CD4-positive, CD25-positive, alpha-beta regulatory T cell (primary cell): Measurements from ENCODE around the gene ICAM1. TPM values are rescaled to one million over a fixed set of nuclear protein-coding genes. Genes with fewer than 3 reads are reported as not detected.

ENCODE experiments used
- ATAC-seq, 2 donors: fragments of 150-1000 bp; cut with Tn5 transposase; one replicate each; pipeline ENCODE4 v1.10.0; 2021; ENCODE audit warnings: low read depth in 2 of 2, moderate number of reproducible peaks in 2 of 2, moderate library complexity in 1 of 2
- DNase-seq, 3 donors: peaks; one replicate each; pipeline versions ENCODE4 v3.0.0 to v3.0.0-alpha.2; 2012 to 2022; ENCODE audit warnings: mixed read lengths in 1 of 3
- H3K27ac ChIP-seq: one replicate; pipeline ENCODE4 v1.7.0; 2013; ENCODE audit warnings: mild to moderate bottlenecking, low read length; ENCODE audit not compliant: insufficient read depth, poor library complexity, severe bottlenecking
- H3K27me3 ChIP-seq: one replicate; pipeline ENCODE4 v1.7.0; 2013; ENCODE audit warnings: low read length; ENCODE audit not compliant: control insufficient read depth, insufficient read depth
- H3K36me3 ChIP-seq: one replicate; pipeline ENCODE4 v1.7.0; 2013; ENCODE audit warnings: mild to moderate bottlenecking, low read length, moderate library complexity; ENCODE audit not compliant: control insufficient read depth, insufficient read depth
- H3K4me1 ChIP-seq: 2 replicates; pipeline ENCODE4 v1.7.0; 2013; ENCODE audit warnings: mild to moderate bottlenecking, low read length; ENCODE audit not compliant: insufficient read depth, control insufficient read depth, poor library complexity, severe bottlenecking
- H3K4me3 ChIP-seq: one replicate; pipeline ENCODE4 v1.7.0; 2013; ENCODE audit warnings: low read depth, mild to moderate bottlenecking, low read length, moderate library complexity
- H3K9me3 ChIP-seq, 2 experiments: 1 replicate in 1 of 2; 2 replicates in 1 of 2; pipeline ENCODE4 v1.7.0; 2013; ENCODE audit warnings: low read length in 2 of 2, mild to moderate bottlenecking in 1 of 2, moderate library complexity in 1 of 2; ENCODE audit not compliant: control insufficient read depth in 2 of 2
- H3K27ac Mint-ChIP-seq, 3 donors: one replicate each; pipeline ENCODE4 v1.8.0; 2020 to 2022; ENCODE audit warnings: mild to moderate bottlenecking in 3 of 3, mixed read lengths in 3 of 3, moderate library complexity in 2 of 3
- H3K27me3 Mint-ChIP-seq: one replicate; pipeline ENCODE4 v1.8.0; 2022; ENCODE audit warnings: mild to moderate bottlenecking, mixed read lengths
- H3K36me3 Mint-ChIP-seq: one replicate; pipeline ENCODE4 v1.8.0; 2020; ENCODE audit warnings: mixed read lengths
- H3K4me1 Mint-ChIP-seq, 4 donors: one replicate each; pipeline ENCODE4 v1.8.0; 2020 to 2022; ENCODE audit warnings: mixed read lengths in 4 of 4, mild to moderate bottlenecking in 1 of 4
- H3K4me3 Mint-ChIP-seq, 4 donors: one replicate each; pipeline ENCODE4 v1.8.0; 2020 to 2022; ENCODE audit warnings: mild to moderate bottlenecking in 4 of 4, mixed read lengths in 4 of 4, moderate library complexity in 3 of 4
- H3K9me3 Mint-ChIP-seq, 7 donors: one replicate each; pipeline ENCODE4 v1.8.0; 2020 to 2022; ENCODE audit warnings: mixed read lengths in 7 of 7, mild to moderate bottlenecking in 3 of 7, moderate library complexity in 2 of 7
- polyA plus RNA-seq, 4 donors: library from polyadenylated mRNA; unstranded; fragments of 300-500 nt; fragmentation: Illumina TruSeq; gene quantifications; one replicate each; pipeline ENCODE4 v1.2.3, GENCODE V29; 2021
- total RNA-seq: library from RNA; stranded (reverse); gene quantifications from one replicate; pipeline ENCODE4 v1.2.3, GENCODE V29; 2022

The ICAM1 gene
- total and polyA plus RNA-seq, 5 donors from 2014 or later = 4.8 to 13.7 (median 7.8) TPM

DNA sequence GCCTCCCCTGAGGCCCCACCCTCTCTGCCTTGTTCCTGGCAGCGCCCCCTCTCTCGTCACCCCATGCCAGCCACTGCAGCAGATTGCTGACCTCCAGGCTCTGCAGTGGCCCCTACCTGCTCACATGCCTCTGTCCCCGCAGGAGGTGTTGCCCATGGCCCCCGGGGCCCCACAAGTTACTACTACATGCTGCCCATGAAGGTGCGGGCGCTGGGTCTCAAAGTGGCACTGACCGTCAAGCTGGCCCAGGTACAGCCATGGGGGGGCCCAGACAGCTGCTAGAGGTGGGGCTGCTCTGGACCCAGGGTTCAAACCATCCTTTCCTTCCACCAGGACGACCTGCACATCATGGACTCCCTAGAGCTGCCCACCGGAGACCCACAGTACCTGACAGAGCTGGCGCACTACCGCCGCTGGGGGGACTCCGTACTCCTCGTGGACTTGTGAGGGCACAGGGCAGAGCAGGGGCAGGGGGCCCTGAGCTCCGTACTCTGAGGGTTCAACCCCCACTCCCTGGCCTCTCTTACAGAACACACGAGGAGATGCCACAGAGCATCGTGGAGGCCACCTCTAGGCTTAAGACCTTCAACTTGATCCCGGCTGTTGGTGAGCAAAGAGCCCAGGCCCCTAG is 12.7 kb upstream of the ICAM1 start:
- peaks cover 0 to 1% (median 0%) of the 10 kb centered on the region in 7 donors for H3K9me3 Mint-ChIP-seq
- Histone ChIP-seq H3K36me3 (peaks cover 35% of the 10 kb centered on the region), H3K9me3 (no peaks in the 10 kb centered on the region), H3K27ac (no peak overlapping the region), H3K27me3 (no peaks in the 10 kb centered on the region), H3K4me3 (no peak overlapping the region), H3K4me1 (peaks cover 24% of the 10 kb centered on the region)
- H3K36me3 Mint-ChIP-seq = peaks cover 27% of the 10 kb centered on the region
- no peak for ATAC-seq
- no peak for DNase-seq
- H3K27me3 Mint-ChIP-seq = no peaks in the 10 kb centered on the region
- peak overlapping the region in 1 of 4 donors; percentile 86 for H3K4me3 Mint-ChIP-seq
- H3K4me1 Mint-ChIP-seq = peaks cover 2 to 33% (median 18%) of the 10 kb centered on the region in 4 donors
- peak overlapping the region in 1 of 3 donors; percentile 60 for H3K27ac Mint-ChIP-seq

DNA sequence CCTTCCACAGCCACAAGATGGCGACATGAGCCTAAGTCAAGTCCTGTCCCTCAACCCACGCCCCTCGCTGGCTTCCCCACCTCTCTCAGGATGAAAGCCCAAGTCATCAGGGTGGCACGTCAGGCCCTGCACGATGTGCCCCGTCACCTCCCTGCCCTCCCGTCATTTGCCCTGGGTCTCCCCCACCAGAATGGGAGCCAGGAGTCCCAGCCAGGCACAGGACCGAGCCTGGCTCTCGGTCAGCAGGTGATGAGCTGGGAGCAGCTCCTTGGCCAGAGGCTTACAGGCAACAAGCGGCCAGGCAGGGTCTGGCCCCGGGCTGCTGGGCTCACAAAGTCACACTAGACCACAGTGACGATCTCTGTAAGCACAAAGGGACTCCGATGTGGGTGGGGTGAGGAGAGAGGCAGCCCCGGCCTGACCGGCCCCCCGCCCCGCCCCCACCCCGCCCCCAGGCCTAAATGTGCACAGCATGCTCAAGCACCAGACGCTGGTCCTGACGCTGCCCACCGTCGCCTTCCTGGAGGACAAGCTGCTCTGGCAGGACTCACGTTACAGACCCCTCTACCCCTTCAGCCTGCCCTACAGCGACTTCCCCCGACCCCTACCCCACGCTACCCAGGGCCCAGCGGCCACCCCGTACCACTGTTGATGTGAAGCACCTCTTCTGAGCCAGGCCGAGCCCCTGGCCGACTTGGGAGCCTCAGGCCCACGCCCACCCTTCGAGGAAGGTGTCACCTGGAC is 11.6 kb upstream of the ICAM1 start:
- peaks cover 0 to 1% (median 0%) of the 10 kb centered on the region in 7 donors for H3K9me3 Mint-ChIP-seq
- DNase-seq = peak; percentile 82 to 95 (median 87)
- no peak overlapping the region for H3K4me3 ChIP-seq
- ATAC-seq = peak; percentile 74 to 77
- no peak overlapping the region for H3K27ac Mint-ChIP-seq
- peaks cover 27% of the 10 kb centered on the region for H3K36me3 Mint-ChIP-seq
- H3K27me3 Mint-ChIP-seq = no peaks in the 10 kb centered on the region
- no peaks in the 10 kb centered on the region for H3K27me3 ChIP-seq
- H3K4me1 Mint-ChIP-seq = peaks cover 2 to 33% (median 15%) of the 10 kb centered on the region in 4 donors
- no peaks in the 10 kb centered on the region for H3K9me3 ChIP-seq
- H3K4me1 ChIP-seq = peaks cover 24% of the 10 kb centered on the region
- H3K4me3 Mint-ChIP-seq = peak overlapping the region; percentile 66 to 94 (median 84)
- H3K36me3 ChIP-seq = peaks cover 32% of the 10 kb centered on the region
- peak overlapping the region; percentile 76 for H3K27ac ChIP-seq

DNA sequence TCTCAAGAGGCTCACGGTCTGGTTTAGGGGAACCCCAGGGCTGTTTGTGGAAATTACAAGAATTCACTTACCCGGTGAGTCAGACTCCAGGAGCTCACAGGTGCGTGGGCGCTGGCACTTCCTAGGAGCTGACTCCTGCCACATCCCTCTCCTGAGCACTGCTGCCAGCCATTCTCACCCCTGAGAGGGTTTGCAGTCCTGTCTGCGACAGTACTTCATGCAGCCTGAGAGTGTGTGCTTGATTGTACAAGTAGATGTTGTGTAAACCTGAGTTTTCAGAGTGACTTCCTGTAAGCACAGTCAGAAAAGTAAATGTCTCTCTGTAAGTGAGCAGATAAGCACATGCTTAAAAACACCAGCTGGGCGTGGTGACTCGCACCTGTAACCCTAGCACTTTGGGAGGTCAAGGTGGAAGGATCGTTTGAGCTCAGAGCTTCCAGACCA is 10.8 kb upstream of the ICAM1 start:
- Histone ChIP-seq H3K4me3 (peak overlapping the region; percentile 43), H3K9me3 (no peaks in the 10 kb centered on the region), H3K27me3 (no peaks in the 10 kb centered on the region), H3K27ac (peak overlapping the region; percentile 76), H3K4me1 (peaks cover 24% of the 10 kb centered on the region), H3K36me3 (peaks cover 26% of the 10 kb centered on the region)
- peaks cover 0 to 1% (median 0%) of the 10 kb centered on the region in 7 donors for H3K9me3 Mint-ChIP-seq
- H3K36me3 Mint-ChIP-seq = peaks cover 25% of the 10 kb centered on the region
- H3K27ac Mint-ChIP-seq = peak overlapping the region; percentile 83 to 93 (median 88)
- ATAC-seq = peak; percentile 62 to 67
- H3K27me3 Mint-ChIP-seq = no peaks in the 10 kb centered on the region
- peak; percentile 18 to 82 (median 22) for DNase-seq
- H3K4me1 Mint-ChIP-seq = peaks cover 2 to 32% (median 14%) of the 10 kb centered on the region in 4 donors
- H3K4me3 Mint-ChIP-seq = peak overlapping the region; percentile 82 to 94 (median 82)

DNA sequence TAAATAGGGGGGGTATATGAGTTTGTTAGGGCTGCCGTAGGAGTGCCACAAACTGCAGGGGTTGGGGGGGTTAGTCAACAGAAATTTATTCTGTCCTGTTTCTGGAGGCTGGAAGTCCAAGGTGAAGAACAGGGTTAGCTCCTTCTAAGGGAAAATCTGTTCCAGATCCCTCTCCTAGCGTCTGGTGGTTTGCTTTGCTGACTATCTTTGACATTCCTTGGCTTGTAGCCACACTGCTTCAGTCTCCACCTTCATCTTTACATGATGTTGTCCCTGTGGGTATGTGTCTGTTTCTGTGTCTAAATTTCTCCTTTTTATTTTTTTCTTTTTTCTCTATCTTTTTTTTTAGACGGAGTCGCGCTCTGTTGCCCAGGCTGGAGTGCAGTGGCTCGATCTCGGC is 8.1 kb upstream of the ICAM1 start:
- no peak overlapping the region for H3K4me3 Mint-ChIP-seq
- H3K4me3 ChIP-seq = no peak overlapping the region
- no peak overlapping the region for H3K27ac ChIP-seq
- H3K27me3 Mint-ChIP-seq = no peaks in the 10 kb centered on the region
- peaks cover 24% of the 10 kb centered on the region for H3K4me1 ChIP-seq
- ATAC-seq = no peak
- peaks cover 9% of the 10 kb centered on the region for H3K36me3 Mint-ChIP-seq
- no peak overlapping the region for H3K27ac Mint-ChIP-seq
- H3K4me1 Mint-ChIP-seq = peaks cover 2 to 21% (median 12%) of the 10 kb centered on the region in 4 donors
- H3K9me3 ChIP-seq = no peaks in the 10 kb centered on the region
- no peak for DNase-seq
- no peaks in the 10 kb centered on the region for H3K27me3 ChIP-seq
- H3K9me3 Mint-ChIP-seq = no peaks in the 10 kb centered on the region
- H3K36me3 ChIP-seq = peaks cover 7% of the 10 kb centered on the region

DNA sequence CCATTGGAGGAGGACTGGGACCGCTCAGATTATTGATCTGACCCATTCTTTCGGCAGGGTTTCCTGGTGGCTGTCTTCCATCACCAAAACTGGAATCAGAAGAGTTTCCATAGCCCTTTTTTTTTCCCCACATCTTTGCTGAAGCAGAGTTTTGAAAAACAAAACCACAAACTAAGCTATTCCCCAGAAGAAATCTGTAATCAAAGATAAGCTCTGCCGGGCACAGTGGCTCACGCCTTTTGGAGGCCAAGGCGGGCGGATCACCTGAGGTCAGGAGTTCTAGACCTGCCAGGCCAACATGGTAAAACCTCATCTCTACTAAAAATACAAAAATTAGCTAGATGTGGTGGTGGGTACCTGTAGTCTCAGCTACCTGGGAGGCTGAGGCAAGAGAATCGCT is 4.2 kb upstream of the ICAM1 start:
- no peak for ATAC-seq
- Mint-ChIP-seq H3K27ac (no peak overlapping the region), H3K36me3 (no peaks in the 10 kb centered on the region), H3K27me3 (peaks cover 6% of the 10 kb centered on the region), H3K4me1 (peaks cover 0 to 26% (median 11%) of the 10 kb centered on the region in 4 donors), H3K9me3 (no peaks in the 10 kb centered on the region), H3K4me3 (peak overlapping the region in 1 of 4 donors; percentile 60)
- no peak for DNase-seq
- no peaks in the 10 kb centered on the region for H3K27me3 ChIP-seq
- no peak overlapping the region for H3K27ac ChIP-seq
- H3K9me3 ChIP-seq = no peaks in the 10 kb centered on the region
- no peak overlapping the region for H3K4me3 ChIP-seq
- H3K36me3 ChIP-seq = no peaks in the 10 kb centered on the region
- H3K4me1 ChIP-seq = peaks cover 23% of the 10 kb centered on the region

DNA sequence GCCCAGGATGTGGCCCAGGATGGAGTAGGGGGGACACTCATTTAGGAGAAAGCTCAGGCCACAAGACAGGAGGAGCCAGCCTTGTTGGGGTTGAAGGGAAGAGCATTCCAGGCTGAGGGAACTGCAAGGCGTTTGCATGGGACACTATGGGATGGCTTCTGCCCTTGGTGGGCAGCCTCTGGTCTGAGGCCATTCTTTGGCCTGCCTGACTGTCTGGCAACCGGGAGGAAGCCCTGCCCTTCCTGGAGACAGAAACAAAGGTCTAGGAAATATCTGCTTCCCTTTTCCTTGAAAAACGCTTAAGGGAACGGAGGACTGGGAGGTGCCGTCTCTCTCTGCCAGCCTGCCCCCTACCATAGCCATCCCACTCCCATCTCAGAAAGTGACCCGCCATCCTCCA is 2.8 kb upstream of the ICAM1 start:
- H3K27ac Mint-ChIP-seq = no peak overlapping the region
- Histone ChIP-seq H3K4me3 (no peak overlapping the region), H3K9me3 (no peaks in the 10 kb centered on the region), H3K36me3 (no peaks in the 10 kb centered on the region), H3K4me1 (peaks cover 29% of the 10 kb centered on the region), H3K27me3 (no peaks in the 10 kb centered on the region), H3K27ac (no peak overlapping the region)
- peaks cover 6% of the 10 kb centered on the region for H3K27me3 Mint-ChIP-seq
- ATAC-seq (no peak), DNase-seq (no peak)
- no peaks in the 10 kb centered on the region for H3K9me3 Mint-ChIP-seq
- H3K4me1 Mint-ChIP-seq = peaks cover 0 to 33% (median 18%) of the 10 kb centered on the region in 4 donors
- H3K4me3 Mint-ChIP-seq = peak overlapping the region in 1 of 4 donors; percentile 94
- no peaks in the 10 kb centered on the region for H3K36me3 Mint-ChIP-seq

DNA sequence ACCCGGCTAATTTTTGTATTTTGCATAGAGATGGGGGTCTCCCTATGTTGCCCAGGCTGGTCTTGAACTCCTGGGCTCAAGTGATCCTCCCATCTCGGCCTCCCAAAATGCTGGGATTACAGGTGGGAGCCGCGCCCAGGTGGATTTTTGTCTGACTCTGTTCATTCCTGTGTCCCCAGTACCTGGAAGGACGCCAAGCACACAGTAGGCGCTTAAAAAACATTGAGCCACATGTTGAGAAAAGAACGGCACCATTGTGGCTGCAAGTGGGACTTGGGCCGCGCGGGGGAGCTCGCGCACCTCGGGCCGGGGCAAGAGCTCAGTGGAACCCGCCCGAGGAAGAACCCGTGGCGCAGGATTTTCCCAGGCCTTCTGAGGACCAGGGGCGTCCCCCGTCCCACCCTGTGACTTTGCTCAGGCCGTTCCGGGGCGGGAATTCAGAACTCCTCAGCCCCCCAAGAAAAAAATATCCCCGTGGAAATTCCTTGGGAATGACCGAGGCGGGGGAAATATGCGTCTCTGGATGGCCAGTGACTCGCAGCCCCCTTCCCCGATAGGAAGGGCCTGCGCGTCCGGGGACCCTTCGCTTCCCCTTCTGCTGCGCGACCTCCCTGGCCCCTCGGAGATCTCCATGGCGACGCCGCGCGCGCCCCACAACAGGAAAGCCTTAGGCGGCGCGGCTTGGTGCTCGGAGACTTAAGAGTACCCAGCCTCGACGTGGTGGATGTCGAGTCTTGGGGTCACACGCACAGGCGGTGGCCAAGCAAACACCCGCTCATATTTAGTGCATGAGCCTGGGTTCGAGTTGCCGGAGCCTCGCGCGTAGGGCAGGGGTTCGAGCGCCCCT is 1.4 kb upstream of the ICAM1 start:
- peak overlapping the region; percentile 26 for H3K4me3 ChIP-seq
- H3K36me3 Mint-ChIP-seq = peaks cover under 1% of the 10 kb centered on the region
- ATAC-seq = peak; percentile 55 to 62

More for the DNA sequence above, 1.4 kb upstream of the ICAM1 start:
- Histone ChIP-seq H3K27ac (peak overlapping the region; percentile 92), H3K4me1 (peaks cover 29% of the 10 kb centered on the region), H3K36me3 (no peaks in the 10 kb centered on the region), H3K27me3 (no peaks in the 10 kb centered on the region), H3K9me3 (no peaks in the 10 kb centered on the region)
- Mint-ChIP-seq H3K4me3 (peak overlapping the region; percentile 88 to 96 (median 92)), H3K27ac (peak overlapping the region; percentile 60 to 92 (median 90)), H3K9me3 (no peaks in the 10 kb centered on the region), H3K4me1 (peaks cover 6 to 41% (median 21%) of the 10 kb centered on the region in 4 donors), H3K27me3 (peaks cover 6% of the 10 kb centered on the region)
- peak; percentile 75 to 86 (median 85) for DNase-seq
